M059J (cell line): Measurements from ENCODE around the gene GNE. TPM values are rescaled to one million over a fixed set of nuclear protein-coding genes. Genes with fewer than 3 reads are reported as not detected.
"Not testable (repeated sequence)": the region's sequence is repeated elsewhere in the genome, so short reads cannot be mapped to it uniquely, and the experiment has no call there.

Experiments
- DNase-seq: peaks from one replicate; pipeline ENCODE4 v3.0.0-alpha.2; 2012; ENCODE audit warnings: low read depth
- total RNA-seq: library from RNA; depleted of rRNA; stranded (reverse); fragments of >200 nt; shearing (Covaris generic); gene quantifications from 2 replicates; pipeline ENCODE4 v1.2.3, GENCODE V29; 2014

Gene GNE
- total RNA-seq, 1 experiment from 2014 or later: 50.0 TPM

- DNase-seq: no peak
These were observed 49.6 kb downstream of the GNE start for GRCh38 chr9:36208521-36209253.

DNA sequence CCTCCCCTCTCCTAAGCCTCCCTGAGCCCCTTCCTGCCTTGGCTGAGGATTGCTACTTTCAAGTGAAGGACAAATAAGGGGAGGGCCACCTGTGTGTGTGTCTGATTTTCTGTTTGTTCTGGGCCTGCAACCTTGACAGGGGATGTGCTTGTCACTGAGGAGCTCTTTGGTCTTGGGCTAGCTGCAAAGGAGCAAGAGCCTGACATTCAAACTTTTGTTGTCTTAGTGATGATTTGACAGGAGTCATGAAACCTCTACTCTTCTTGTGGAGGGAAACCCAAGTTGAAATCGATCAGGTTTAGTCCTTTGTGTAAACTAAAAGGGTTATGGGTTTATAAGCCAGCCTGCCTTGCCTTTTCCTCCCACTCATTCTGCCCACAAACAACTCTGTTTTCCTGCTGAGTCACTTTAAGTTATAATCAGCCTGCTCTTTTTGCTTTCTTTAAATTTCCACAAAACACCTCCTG, 50.7 kb downstream of the GNE start:
- DNase-seq: peak; percentile 40

DNA sequence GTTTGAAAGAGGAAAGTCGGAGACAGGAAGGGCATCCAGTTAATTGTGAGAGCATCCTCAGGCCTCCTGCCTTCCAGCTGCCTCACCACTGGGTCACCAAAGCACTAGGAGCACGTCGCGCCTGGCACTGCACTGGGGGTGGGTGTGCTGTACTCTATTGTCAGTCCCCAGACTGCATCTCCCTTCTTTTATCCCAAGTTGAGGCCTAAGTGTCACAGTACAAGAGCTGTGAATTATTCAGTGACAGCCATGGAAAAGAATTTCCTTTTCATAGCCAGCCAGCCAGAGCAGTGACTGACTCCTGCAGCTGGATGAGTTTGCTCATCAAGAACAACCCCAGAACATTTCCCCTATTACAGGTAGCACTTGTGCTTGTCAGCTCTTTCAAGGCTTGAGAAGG, 51.2 kb downstream of the GNE start:
- DNase-seq: peak; percentile 56

- peak; percentile 31 for DNase-seq
These were observed 53.2 kb downstream of the GNE start for GRCh38 chr9:36204906-36205547.

- no peak for DNase-seq
These were observed 63.8 kb downstream of the GNE start for GRCh38 chr9:36194326-36195000.

DNA sequence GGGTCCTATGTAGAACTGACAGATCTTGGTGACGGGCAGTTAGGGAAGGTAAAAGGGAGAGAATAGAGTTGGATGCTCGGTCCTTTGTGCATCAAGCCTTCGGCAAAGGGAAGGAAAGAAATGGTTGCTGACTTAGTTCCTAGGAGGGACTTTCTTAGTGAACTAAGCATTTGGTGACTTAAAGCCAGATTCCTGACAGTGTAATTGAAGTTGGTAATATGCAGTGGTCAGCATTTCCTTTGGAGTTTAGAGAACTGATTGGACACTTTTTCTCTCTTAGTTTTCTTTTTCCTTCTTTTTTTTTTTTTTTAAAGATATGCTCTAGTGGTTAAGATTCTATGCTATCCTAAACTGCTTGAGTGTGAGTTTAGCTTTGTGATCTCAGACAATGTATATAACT, 65.2 kb downstream of the GNE start:
- no peak for DNase-seq

GRCh38 chr9:36192196-36192595, 66.1 kb downstream of the GNE start:
- DNase-seq: peak; percentile 31

DNA sequence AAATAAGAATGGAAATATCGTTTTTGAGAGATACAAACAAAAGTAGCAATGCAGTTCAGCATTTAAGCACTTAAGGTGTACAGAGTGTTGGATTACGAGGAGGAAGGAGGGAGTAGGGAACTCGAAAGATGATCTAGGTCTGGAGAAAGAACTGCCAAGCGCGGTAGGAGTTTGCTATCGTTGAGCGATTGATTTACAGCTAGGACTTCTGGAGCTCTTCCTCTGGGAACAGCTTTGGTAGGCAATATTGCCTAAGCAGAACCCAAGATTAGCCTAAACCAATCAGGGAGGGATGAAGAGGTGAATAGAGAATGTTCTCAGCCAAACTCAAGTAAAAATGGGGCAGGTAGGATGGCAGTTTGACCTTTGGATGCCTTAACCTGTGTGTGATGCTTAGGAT, 66.6 kb downstream of the GNE start:
- DNase-seq: peak; percentile 24

- peak; percentile 45 for DNase-seq
These were observed 67.0 kb downstream of the GNE start for GRCh38 chr9:36191290-36191645.

- peak; percentile 100 for DNase-seq
These were observed 67.6 kb downstream of the GNE start, which contains the start of gene CLTA for GRCh38 chr9:36190388-36191289. Gene CLTA, plus strand, starts transcription at chr9:36190921. Its CDS starts 136 bp downstream, at chr9:36191057.

DNA sequence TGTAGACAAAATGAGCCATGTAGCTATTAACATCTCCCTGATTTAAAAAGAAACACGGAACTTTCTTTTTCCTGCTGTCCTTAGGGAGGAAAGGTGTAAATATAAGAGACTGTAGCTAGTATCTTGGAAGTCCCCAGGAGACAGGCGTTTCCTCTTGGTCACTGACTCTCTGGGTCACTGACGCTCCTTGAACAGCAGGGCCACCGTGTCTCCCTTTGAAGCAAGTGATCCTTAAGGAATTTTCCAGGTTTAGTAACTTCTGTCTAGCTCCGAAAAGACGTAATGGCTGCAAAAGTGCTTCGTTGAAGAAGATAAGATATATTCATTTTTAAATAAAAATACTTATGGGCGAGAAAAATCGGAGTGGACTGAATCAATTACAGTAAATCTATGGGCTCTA, 68.3 kb downstream of the GNE start:
- peak; percentile 41 for DNase-seq

- no peak for DNase-seq
These were observed 70.0 kb downstream of the GNE start for GRCh38 chr9:36188212-36188611.

DNA sequence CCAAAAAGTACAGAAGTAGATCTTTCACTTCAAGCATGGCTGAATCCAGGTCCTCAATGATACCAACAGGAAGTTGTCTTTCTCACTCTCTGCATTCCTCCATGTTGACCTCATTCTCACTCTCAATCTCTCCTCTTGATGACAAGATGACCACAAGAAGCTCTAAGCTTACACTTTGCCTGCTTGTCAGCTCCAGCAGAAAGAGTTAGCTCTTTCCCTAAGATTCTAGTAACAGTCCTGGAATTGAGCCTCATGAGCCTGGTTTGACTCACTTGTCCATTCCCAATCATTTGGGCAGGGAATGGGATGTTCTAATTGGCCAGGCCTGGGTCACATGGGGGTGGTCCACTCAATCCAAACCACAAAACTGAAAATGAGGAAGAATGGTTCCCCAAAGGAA, 70.8 kb downstream of the GNE start:
- peak; percentile 91 for DNase-seq

- DNase-seq: not testable (repeated sequence)
These were observed 78.0 kb downstream of the GNE start for GRCh38 chr9:36180243-36180642.

- DNase-seq: no peak
These were observed 80.7 kb downstream of the GNE start for GRCh38 chr9:36177571-36177970.

DNA sequence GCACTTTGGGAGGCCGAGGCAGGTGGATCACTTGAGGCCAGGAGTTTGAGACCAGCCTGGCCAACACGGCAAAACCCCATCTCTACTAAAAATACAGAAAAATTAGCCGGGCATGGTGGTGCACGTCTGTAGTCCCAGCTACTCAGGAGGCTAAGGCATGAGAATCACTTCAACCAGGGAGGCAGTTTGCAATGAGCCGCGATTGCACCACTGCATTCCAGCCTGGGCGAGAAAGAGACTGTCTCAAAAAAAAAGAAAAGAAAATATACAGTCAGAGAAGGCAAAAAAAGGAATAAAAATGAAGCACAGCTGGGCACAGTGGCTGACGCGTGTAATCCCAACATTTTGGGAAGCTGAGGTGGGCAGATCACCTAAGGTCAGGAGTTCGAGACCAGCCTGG, 81.8 kb downstream of the GNE start:
- not testable (repeated sequence) for DNase-seq

- DNase-seq: not testable (repeated sequence)
These were observed 83.0 kb downstream of the GNE start for GRCh38 chr9:36175209-36175608.

DNA sequence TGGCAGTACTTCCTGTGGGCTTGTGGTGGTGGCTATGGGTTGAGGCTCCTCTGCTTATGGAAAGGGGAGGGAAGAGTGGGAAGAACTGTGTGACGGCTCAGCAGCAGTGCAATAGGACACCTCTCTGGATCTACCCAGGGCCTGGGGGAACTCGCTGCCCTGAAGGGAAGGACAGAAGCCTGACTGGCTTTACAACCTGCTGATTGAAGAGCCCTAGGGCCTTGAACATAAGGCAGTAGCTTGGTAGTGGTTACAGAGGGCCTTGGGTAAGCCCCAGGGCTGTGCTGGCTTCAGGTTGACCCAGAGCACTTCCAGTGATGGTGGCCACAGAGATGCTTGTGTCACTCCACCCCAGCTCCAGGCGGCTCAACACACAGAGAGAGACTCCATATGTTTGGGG, 83.5 kb downstream of the GNE start:
- no peak for DNase-seq

- DNase-seq: no peak
These were observed 84.0 kb downstream of the GNE start for GRCh38 chr9:36174271-36174670.

- DNase-seq: no peak
These were observed 84.4 kb downstream of the GNE start for GRCh38 chr9:36173861-36174260.

DNA sequence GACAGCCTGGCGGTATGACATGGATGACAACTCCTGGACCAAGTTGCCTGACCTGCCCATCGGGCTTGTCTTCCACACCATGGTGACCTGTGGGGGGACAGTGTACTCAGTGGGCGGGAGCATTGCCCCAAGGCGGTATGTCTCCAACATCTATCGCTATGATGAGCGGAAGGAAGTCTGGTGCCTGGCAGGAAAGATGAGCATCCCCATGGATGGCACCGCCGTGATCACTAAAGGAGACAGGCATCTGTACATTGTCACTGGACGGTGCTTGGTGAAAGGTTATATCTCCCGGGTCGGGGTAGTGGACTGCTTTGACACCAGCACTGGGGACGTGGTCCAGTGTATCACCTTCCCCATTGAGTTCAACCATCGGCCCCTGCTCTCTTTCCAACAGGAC, 87.7 kb downstream of the GNE start:
- no peak for DNase-seq

GRCh38 chr9:36169708-36170107, 88.5 kb downstream of the GNE start:
- DNase-seq: no peak
